ENCODE measurements around the gene ATF7.
"Not testable (repeated sequence)": the region's sequence is repeated elsewhere in the genome, so short reads cannot be mapped to it uniquely, and the experiment has no call there.

Gene ATF7

DNA sequence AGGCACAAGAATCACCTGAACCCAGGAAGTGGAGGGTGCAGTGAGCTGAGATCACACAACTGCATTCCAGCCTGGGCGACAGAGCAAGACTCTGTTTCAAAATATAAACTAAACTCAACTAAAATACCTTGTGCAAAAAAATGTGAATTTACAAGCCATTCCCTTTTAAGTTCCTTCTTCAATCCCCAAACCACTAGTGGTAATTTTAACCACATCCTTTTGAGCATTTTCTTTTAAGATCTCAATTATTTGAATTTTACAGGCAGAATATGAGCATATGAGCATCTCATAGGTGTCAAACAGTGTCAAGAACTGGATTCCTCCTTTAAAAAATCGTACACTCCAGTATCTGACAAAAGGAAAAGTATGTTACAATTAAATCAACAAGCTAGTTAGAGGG, 61.9 kb downstream of the ATF7 start:
- peak in 1 of 2 donors; percentile 28 for DNase-seq

DNA sequence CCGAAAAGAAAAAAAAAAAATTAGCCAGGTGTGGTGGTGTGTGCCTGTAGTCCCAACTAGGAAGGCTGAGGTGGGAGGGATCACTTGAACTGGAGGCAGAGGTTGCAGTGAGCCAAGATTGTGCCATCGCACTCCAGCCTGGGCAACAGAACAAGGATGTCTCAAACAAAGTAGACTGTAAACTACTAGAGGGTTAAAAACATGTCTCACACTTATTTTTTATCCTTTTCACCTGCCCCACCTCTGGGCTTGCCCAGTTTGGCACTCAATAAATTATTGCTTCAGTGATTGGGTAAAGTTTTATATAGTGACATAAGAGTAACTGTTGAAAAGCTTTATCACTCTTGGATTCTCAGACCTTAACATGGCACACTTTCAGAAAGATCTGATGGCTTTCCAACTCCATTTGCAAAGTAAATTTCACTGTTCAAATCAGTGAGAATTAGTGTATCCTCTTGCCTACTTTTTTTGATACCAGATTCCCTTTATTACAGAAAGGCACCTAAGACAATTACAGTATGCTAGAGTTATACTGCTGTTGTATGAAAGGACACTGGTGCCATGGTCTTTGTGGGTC, 62.6 kb downstream of the ATF7 start:
- no peak for DNase-seq

DNA sequence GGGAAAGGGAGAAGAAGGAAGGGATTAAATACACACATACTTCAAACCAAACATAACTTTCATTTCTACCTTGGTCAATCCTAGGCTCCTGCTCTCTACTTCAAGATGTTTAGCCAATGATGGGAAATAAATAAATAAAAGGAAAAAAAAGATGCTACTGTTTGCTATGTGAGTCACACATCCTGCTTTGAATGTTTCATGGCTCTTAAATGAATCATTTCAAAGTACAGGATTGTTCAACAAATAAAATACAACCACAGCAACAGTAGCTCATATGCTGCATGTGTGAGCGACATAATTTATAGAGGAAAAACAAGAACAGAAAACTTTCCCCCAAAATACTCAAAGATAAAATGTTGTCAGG, 64.6 kb downstream of the ATF7 start:
- DNase-seq: no peak

DNA sequence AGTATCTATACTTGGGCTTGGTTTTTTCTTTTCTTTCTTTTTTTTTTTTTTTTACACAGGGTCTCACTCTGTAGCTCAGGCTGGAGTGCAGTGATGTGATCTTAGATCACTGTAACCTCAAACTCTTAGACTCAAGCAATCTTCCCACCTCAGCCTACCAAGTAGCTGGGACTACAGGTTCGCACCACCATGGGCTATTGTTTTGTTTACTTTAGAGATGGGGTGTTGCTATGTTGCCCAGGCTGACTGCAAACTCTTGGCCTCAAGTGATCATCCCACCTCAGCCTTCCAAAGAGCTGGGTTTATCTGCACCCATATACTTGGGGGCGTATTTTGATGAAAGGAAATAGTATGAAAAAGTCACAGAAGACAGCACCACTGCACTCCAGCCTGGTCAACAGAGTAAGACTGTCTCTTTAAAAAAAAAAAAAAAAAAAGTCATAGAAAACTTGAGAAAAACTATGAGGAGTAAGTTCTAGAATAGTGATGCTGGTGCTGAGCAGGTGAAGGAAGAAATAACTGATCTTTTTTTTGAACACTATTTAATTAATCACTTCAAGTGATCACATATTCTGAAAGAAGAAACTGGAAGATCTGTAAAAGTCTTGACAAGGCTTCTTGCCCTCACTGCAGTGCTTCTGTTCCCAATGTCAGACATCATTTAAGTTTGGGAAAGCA, 65.1 kb downstream of the ATF7 start:
- no peak for DNase-seq

DNA sequence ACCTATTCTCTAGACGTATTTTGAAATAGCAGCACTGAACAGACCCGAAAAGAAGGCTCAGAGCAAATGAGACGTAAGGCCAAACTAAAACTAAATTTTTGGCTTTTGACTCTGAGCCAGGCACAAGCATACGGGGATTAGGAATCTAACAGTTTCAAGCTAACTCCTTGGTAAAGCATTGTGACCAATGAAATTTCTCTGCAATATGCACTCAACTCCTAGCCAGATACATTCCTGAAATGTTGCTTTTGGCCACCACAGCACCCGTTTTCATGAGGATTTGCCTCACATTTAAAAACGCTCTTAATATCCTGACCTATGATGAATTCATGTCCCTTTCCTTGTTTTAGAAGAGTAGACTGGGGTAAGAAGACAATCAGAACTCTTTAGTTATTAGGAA, 65.8 kb downstream of the ATF7 start:
- DNase-seq: no peak

DNA sequence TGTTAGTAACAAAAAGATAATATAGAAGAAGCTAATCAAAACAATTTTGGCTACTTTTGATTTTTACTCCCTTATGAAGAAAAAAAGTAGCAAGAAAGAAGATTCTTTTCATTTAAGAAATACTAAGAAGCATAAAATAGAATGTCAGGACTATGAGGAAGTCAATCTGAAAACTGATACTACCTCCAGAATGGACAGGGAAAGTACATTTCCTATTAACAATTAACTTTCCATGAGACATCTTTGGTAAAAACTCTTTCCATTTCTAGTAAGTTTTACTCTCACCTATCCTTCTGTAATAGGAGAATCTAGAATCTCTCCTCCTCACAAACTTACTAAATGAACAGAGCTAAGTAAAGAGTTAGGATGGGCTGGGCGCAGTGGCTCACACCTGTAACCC, 67.6 kb downstream of the ATF7 start:
- no peak for DNase-seq

GRCh38 chr12:53552361-53553327, 73.5 kb downstream of the ATF7 start:
- no peak for DNase-seq

DNA sequence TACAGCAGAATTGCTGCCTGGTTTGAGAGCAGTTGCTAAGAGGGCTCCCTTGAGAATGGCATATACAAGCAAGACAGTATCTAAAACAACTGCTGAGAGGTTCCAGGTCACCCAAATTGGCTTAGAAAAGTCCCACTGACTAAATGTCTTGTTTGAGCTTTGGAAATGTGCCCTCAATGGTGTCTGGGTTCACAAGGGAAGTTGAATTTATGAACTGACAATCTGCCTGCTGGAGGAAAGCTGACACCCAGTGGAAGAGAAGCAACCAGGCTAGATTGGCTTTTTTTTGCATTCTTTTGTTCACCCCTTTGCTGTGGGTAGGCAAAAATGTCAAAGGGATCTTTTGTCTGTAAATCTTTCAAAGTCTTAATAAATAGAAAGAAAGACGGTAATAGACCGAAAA, 74.3 kb downstream of the ATF7 start:
- DNase-seq: no peak

DNA sequence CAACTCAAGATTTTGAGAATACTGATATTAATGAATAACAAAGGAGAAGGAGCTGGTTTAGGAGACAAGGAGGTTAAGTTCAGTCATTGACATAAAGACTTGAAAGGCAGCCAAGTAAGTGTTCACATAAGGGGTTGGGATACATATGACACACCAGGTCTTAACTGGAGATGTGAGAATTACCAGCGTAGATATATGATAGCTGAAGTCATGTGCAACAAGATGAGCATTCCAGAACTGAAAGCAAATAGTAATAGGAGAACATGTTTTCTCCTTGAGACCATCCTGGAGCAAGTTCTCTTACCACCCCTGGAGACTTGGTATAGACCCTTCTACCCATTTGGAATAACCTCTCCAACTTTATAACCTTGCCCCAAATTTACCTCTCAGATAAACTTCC, 75.6 kb downstream of the ATF7 start:
- no peak for DNase-seq

GRCh38 chr12:53550131-53550530, 76.1 kb downstream of the ATF7 start:
- not testable (repeated sequence) for DNase-seq

- DNase-seq: not testable (repeated sequence)
Measured at GRCh38 chr12:53548354-53548753, 77.8 kb downstream of the ATF7 start.

- DNase-seq: peak; percentile 49 to 69
Measured at GRCh38 chr12:53543539-53543938, 82.6 kb downstream of the ATF7 start.

DNA sequence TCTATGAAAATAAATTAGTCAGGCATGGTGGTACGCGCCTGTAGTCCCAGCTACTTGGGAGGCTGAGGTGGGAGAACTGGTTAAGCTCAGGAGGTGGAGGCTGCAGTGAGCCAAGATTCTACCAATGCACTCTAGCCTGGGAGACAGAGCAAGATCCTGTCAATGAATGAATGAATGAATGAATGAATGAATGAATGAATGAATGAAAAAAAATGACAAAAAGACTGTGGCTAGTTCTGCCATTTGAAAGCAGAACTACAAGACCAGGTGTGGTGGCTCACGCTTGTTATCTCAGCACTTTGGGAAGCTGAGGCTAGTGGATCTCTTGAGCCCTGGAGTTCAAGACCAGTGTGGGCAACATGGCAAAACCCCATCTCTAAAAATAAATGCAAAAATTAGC, 86.7 kb downstream of the ATF7 start:
- DNase-seq: no peak

- DNase-seq: no peak
Measured at GRCh38 chr12:53538209-53538689, 87.9 kb downstream of the ATF7 start.

DNA sequence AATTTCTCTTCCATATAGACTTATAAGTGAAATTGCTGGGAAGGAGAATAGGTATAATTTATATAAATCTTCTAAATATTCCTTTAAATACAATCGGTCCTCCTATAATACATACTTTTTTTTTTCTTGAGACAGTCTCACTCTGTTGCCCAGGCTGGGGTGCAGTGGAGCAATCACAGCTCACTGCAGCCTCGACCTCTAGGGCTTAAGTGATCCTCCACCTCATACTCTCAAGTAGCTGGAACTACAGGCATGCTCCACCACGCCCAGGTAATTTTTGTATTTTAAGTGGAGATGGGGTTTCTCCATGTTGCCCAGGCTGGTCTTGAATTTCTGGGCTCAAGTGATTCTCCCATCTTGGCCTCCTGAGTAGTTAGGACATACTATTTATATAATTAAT, 89.2 kb downstream of the ATF7 start:
- no peak for DNase-seq

- no peak for DNase-seq
Measured at GRCh38 chr12:53533471-53533870, 92.7 kb downstream of the ATF7 start.

GRCh38 chr12:53532524-53533445, 93.4 kb downstream of the ATF7 start:
- DNase-seq: no peak

GRCh38 chr12:53532021-53532420, 94.2 kb downstream of the ATF7 start:
- DNase-seq: no peak

DNA sequence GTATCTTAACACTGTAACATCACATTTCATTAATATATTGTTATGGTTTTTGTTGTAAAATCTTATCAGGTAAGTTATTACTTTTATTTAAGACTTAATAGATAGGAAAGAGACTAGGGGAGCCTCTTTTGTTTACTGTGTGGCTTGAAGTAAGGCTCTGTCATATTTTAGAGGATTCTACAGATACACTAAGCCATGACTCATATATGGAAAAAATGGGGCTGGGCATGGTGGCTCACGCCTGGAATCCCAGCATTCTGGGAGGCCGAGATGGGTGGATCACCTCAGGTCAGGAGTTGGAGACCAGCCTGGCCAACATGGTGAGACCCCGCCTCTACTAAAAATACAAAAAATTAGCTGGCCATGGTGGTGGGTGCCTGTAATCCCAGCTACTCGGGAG, 95.3 kb downstream of the ATF7 start:
- no peak for DNase-seq

DNA sequence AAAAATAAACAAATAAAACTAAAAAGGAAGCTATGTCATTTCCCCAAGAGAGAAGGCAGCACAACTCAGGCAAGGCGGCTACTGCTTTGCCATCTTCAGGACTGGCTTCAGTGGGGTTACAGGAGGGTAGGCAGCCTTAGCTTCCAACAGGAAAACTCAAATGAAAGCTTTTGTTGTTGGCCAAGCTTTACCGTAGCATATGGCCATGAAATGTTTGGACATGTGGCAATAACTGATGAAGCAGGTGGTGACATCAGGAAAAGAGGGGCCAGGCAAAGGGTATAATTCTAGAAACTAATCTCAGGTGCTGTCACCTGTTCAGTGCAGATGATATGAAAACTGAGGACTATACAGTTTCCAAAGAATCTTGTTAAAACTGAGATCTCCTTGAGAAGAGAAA, 96.1 kb downstream of the ATF7 start:
- no peak for DNase-seq

DNA sequence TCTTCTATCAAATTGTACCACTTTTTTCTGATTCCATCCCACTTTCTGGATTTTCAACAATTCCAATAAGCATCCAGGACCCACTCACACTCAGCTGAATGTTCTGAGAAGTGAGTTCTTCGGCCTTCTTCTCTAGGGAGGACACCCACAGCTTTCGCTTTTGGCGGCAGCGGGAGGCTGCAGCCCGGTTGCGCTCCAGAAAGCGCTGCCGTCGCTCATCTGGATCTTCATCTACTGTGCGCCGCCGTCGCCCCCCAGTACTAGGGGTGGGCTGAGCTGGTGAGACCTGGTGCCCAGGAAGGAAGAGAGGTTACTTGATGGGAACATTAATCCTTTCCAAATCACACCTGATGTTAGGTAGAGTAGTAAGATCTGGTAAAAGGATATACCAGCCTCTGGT, 101.7 kb downstream of the ATF7 start:
- no peak for DNase-seq

GRCh38 chr12:53523131-53523530, 103.1 kb downstream of the ATF7 start:
- DNase-seq: no peak

GRCh38 chr12:53518381-53518780, 107.8 kb downstream of the ATF7 start:
- no peak for DNase-seq

All from CD4-positive, alpha-beta T cell treated with Interferon alpha-2 for 1 hour (primary cell).